Activated B cell treated with CpG ODN at 0.5 μM for 24 hours (primary cell): ENCODE measurements around the gene CHST10. TPM values are rescaled to one million over a fixed set of nuclear protein-coding genes. Genes with fewer than 3 reads are reported as not detected.

Experiments used
- ATAC-seq: fragments of 200-7000 bp; cut with Tn5 transposase; one replicate; pipeline ENCODE4 v1.10.0; 2021; ENCODE audit warnings: low read depth, mild to moderate bottlenecking, moderate library complexity
- CTCF ChIA-PET: fragments of 350-600 bp; sonication (Branson Sonifier 250); formaldehyde crosslinking; loops from one replicate; lab custom pipeline; 2021; ENCODE audit warnings: antibody characterized with exemption; lab: Charles Lee
- POLR2A ChIA-PET: fragments of 350-600 bp; sonication (Branson Sonifier 250); formaldehyde crosslinking; loops from one replicate; lab custom pipeline; 2021; ENCODE audit warnings: antibody characterized with exemption; lab: Charles Lee
- DNase-seq: peaks from one replicate; pipeline ENCODE4 v3.0.0; 2022
- H3K27ac Mint-ChIP-seq: one replicate; pipeline ENCODE4 v1.8.0; 2020; ENCODE audit warnings: mixed read lengths
- H3K27me3 Mint-ChIP-seq: one replicate; pipeline ENCODE4 v1.8.0; 2021; ENCODE audit warnings: mixed read lengths
- H3K36me3 Mint-ChIP-seq: one replicate; pipeline ENCODE4 v1.8.0; 2021; ENCODE audit warnings: low read depth, mixed read lengths
- H3K4me1 Mint-ChIP-seq: one replicate; pipeline ENCODE4 v1.8.0; 2021; ENCODE audit warnings: mixed read lengths
- H3K4me3 Mint-ChIP-seq: one replicate; pipeline ENCODE4 v1.8.0; 2020; ENCODE audit warnings: mild to moderate bottlenecking, mixed read lengths
- H3K9me3 Mint-ChIP-seq: one replicate; pipeline ENCODE4 v1.8.0; 2020; ENCODE audit warnings: mixed read lengths
- CTCF ChIP-seq: fragments of 200-600 bp; IDR thresholded peaks from one replicate; pipeline ENCODE4 v1.8.0; 2022; ENCODE audit warnings: antibody characterized with exemption, mild to moderate bottlenecking
- intact Hi-C: fragments of 100-400 bp; cut with micrococcal nuclease; formaldehyde crosslinking; loops from one replicate; pipeline ENCODE4 v1.15.1; 2024
- total RNA-seq: library from RNA; stranded (reverse); gene quantifications from 2 replicates; pipeline ENCODE4 v1.2.3, GENCODE V29; 2022

CHST10 gene
- total RNA-seq, 1 donor from 2014 or later: 21.0 TPM

DNA sequence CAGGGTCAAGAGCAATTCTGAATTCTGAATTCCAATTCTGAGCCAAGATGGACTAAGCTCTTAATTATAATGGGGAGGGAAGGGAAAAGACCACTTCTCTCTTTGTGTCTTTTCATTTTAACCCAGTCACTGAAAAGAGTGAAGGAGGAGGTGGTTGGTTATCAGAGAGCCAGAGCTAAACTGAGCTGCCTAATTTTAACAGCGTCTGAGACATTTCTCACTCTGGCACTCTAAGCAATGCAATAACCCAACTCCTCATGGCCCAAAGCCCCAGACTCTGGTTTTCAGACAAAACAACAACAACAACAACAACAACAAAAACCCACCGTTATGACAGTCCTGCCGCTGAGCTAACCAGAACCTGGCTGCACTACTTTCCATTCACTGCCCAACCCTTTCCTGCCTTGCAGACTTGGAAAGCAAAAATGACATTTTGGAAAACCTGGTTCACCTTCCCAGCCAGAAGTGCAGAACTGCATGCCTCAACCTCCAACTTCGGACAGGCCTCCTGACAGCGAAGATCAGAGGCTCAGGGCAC is 1.0 kb downstream of the CHST10 start:
- ChIA-PET CTCF (no interaction called here), POLR2A (interaction anchor here (1.1 to 1.9 kb wide), 3 partner anchors 22 to 164 kb away, joined by 5 to 12 read pairs (median 6); partner anchors contain the start of gene PDCL3)
- no peak for DNase-seq
- ATAC-seq: no peak
- peak overlapping the region; percentile 94 for H3K4me3 Mint-ChIP-seq
- H3K27me3 Mint-ChIP-seq: no peaks in the 10 kb centered on the region
- H3K27ac Mint-ChIP-seq: peak overlapping the region; percentile 80
- H3K9me3 Mint-ChIP-seq: no peaks in the 10 kb centered on the region
- TF ChIP-seq CTCF: no peak
- peaks cover 24% of the 10 kb centered on the region for H3K36me3 Mint-ChIP-seq
- intact Hi-C loops: loop anchor here (2.0 to 5.0 kb wide), 3 partner anchors 34 to 924 kb away; partner anchors contain the start of genes PDCL3 and REV1
- H3K4me1 Mint-ChIP-seq: peaks cover 18% of the 10 kb centered on the region

DNA sequence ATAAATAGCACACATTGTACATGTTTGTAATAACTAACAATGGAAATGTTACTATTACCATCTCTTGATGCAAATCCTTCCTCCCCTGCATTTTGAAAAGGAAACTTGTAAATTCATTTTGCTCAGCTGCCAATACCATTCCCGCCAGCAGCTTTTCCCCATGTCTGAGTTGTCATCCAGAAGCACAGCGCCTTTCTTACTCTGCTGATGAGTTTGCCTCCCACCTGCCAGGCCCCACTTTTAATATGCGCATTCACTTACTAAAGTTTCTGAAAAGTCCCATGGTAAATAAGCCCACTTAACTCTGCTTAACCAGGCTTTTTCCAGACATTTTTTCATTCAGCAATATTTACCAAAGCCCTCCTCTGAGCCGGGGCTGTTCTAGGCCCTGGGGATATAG is 3.9 kb downstream of the CHST10 start:
- peaks cover 24% of the 10 kb centered on the region for H3K36me3 Mint-ChIP-seq
- POLR2A ChIA-PET: interaction anchor here (2.5 kb wide), 1 partner anchor 19 kb away, joined by 13 read pairs; no protein-coding TSS in a partner anchor
- H3K4me1 Mint-ChIP-seq: peaks cover 18% of the 10 kb centered on the region
- ATAC-seq: no peak
- CTCF ChIA-PET: no interaction called here
- H3K27me3 Mint-ChIP-seq: no peaks in the 10 kb centered on the region
- no peak for DNase-seq
- no peak overlapping the region for H3K4me3 Mint-ChIP-seq
- H3K9me3 Mint-ChIP-seq: no peaks in the 10 kb centered on the region
- intact Hi-C loops: no loop called here
- no peak overlapping the region for H3K27ac Mint-ChIP-seq
- TF ChIP-seq CTCF: no peak

DNA sequence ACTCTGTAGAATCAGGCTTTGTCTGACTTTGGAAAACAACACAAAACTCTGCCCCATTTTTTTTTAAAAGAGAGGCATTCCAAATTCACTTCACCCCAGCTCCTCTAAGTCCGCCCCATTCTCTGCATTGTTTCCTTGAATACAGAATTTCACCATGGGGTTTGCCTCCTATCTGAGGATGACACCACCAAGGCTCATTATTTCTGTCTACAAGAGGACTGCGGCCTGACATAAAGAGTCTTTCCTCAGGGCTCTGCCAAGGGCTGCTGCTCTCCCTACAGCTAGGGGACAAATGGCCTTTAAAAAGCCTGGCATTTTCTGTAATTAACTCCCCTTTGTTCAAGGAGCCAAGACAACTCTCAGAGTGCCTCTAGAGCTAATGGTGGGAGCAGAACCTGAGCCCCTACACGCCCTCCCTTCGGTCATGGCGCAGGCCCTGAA is 4.6 kb downstream of the CHST10 start:
- Mint-ChIP-seq H3K4me1 (peaks cover 18% of the 10 kb centered on the region), H3K27ac (no peak overlapping the region), H3K4me3 (no peak overlapping the region), H3K27me3 (no peaks in the 10 kb centered on the region), H3K9me3 (no peaks in the 10 kb centered on the region), H3K36me3 (peaks cover 24% of the 10 kb centered on the region)
- DNase-seq (no peak), ATAC-seq (no peak)
- no peak for TF ChIP-seq CTCF
- intact Hi-C loops: no loop called here
- ChIA-PET POLR2A (interaction anchor here (2.5 kb wide), 1 partner anchor 18 kb away, joined by 13 read pairs; no protein-coding TSS in a partner anchor), CTCF (no interaction called here)

DNA sequence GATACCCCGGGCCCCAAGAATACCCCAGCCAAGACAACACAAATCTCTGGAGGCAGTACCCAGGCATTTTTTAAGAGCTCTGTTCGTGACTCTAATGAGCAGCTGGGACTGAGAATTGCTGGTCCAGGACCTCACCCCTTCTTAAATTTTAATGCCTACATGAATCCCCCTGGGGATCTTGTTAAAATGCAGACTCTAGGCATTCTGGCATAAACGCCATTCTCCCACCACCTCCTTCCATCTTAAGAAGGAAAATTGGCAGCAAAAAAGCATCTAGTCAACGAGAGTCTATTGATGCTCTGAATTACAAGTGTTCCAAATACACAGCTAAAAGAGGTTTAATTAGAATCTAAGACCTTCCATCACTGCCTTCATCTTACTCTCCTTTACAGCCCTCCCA is 5.0 kb downstream of the CHST10 start:
- Mint-ChIP-seq H3K36me3 (peaks cover 24% of the 10 kb centered on the region), H3K9me3 (no peaks in the 10 kb centered on the region), H3K27me3 (no peaks in the 10 kb centered on the region), H3K4me1 (peaks cover 18% of the 10 kb centered on the region), H3K27ac (no peak overlapping the region), H3K4me3 (no peak overlapping the region)
- ChIA-PET CTCF (no interaction called here), POLR2A (interaction anchor here (2.5 kb wide), 1 partner anchor 18 kb away, joined by 13 read pairs; no protein-coding TSS in a partner anchor)
- intact Hi-C loops: no loop called here
- no peak for TF ChIP-seq CTCF
- ATAC-seq (no peak), DNase-seq (no peak)

DNA sequence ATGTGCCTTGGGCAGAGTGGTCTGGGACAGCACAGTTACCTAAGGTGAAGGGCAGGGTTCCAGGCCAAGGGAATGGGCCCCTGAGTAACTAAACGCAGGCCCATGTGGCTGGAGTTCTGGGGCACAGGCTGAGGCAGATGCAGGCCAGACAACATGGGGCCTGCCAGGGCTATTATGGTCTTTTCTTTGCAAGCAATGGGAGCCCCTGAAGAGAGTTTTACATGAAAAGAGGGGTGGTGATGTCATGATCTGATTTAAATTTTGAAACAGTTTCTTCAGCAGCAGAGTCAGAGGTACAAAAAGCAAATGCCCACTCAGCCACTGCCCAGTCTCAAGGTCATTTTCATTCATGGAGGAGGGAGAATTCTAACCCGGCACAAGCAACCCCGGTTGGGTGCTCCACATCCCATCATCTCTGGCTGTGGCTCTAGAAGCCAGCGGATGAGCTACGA is 5.6 kb downstream of the CHST10 start:
- DNase-seq: no peak
- intact Hi-C loops: no loop called here
- Mint-ChIP-seq H3K4me1 (peaks cover 15% of the 10 kb centered on the region), H3K36me3 (peaks cover 21% of the 10 kb centered on the region), H3K27me3 (no peaks in the 10 kb centered on the region), H3K27ac (no peak overlapping the region), H3K9me3 (no peaks in the 10 kb centered on the region), H3K4me3 (no peak overlapping the region)
- no peak for TF ChIP-seq CTCF
- ChIA-PET CTCF (no interaction called here), POLR2A (interaction anchor here (2.5 kb wide), 1 partner anchor 17 kb away, joined by 13 read pairs; no protein-coding TSS in a partner anchor)
- no peak for ATAC-seq
